Measurements from ENCODE around the gene MRPS12.

DNA sequence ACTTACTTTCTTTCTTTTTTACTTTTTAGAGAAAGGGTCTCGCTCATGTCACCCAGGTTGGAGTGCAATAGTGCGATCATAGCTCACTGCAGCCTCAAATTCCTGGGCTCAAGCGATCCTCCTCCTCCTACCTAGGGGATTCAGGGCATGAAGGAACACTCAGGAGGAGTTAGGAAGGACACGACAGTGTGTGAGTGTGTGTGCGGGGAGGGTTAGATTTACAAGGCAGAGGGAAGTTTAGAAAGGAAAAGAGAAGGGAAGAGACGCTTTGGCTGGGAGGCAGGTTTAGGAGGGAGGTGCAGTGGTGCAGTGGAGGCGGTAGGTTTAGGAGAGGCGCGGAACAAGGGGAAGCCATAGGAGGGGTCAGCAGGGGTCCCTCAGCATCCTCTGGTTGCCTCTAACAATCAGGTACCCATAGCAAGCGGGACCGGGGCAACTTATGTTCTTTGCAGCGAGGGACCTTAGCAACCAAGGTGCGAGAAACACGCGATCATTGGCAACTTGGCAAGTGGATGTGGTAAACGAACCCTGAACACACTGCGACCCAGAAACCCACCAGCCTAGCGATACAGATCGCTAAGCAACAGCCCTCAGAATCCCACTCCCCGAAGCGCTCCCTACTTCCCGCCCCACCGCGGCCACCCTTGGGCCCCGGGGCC, 31.8 kb upstream of the MRPS12 start:
- TF ChIP-seq TEAD1 (CRISPR knock-in tag; IDR thresholded peaks at IDR 0.05), result no peak
- TF ChIP-seq CREB1 (CRISPR knock-in tag; IDR thresholded peaks at IDR 0.05), result no peak
- no peak for TF ChIP-seq ZNF263 (CRISPR knock-in tag; IDR thresholded peaks at IDR 0.05; ENCODE audit: low read depth)
- TF ChIP-seq, protein P1, sequence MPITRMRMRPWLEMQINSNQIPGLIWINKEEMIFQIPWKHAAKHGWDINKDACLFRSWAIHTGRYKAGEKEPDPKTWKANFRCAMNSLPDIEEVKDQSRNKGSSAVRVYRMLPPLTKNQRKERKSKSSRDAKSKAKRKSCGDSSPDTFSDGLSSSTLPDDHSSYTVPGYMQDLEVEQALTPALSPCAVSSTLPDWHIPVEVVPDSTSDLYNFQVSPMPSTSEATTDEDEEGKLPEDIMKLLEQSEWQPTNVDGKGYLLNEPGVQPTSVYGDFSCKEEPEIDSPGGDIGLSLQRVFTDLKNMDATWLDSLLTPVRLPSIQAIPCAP (CRISPR knock-in tag; IDR thresholded peaks at IDR 0.05), result no peak
- TF ChIP-seq, protein P2, sequence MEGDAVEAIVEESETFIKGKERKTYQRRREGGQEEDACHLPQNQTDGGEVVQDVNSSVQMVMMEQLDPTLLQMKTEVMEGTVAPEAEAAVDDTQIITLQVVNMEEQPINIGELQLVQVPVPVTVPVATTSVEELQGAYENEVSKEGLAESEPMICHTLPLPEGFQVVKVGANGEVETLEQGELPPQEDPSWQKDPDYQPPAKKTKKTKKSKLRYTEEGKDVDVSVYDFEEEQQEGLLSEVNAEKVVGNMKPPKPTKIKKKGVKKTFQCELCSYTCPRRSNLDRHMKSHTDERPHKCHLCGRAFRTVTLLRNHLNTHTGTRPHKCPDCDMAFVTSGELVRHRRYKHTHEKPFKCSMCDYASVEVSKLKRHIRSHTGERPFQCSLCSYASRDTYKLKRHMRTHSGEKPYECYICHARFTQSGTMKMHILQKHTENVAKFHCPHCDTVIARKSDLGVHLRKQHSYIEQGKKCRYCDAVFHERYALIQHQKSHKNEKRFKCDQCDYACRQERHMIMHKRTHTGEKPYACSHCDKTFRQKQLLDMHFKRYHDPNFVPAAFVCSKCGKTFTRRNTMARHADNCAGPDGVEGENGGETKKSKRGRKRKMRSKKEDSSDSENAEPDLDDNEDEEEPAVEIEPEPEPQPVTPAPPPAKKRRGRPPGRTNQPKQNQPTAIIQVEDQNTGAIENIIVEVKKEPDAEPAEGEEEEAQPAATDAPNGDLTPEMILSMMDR (IDR thresholded peaks at IDR 0.05), result no peak
- no peak for TF ChIP-seq ZNF232 (CRISPR knock-in tag; IDR thresholded peaks at IDR 0.05)
- TF ChIP-seq ZNF121 (CRISPR knock-in tag; IDR thresholded peaks at IDR 0.05), result no peak

All from WTC11 (cell line).